Upper lobe of left lung (tissue), 6 donors: ENCODE results near the gene KLC1. TPM values are rescaled to one million over a fixed set of nuclear protein-coding genes. Genes with fewer than 3 reads are reported as not detected.

Experiments used
- ATAC-seq, 2 donors: fragments of 200-7000 bp; cut with Tn5 transposase; one replicate each; pipeline ENCODE4 v1.9.1; 2022; ENCODE audit warnings: mild to moderate bottlenecking in 2 of 2, moderate library complexity in 2 of 2; ENCODE audit not compliant: low FRiP score in 2 of 2
- DNase-seq, 2 donors: peaks; one replicate each; pipeline ENCODE4 v3.0.0-alpha.2; 2019 to 2020
- H3K27ac ChIP-seq, 4 donors: fragments of 200-600 bp; sonication (generic); one replicate each; pipeline ENCODE4 v1.5.1; 2016 to 2019
- H3K27me3 ChIP-seq, 4 donors: fragments of 200-600 bp; sonication (generic); one replicate each; pipeline ENCODE4 v1.5.1; 2017 to 2019
- H3K36me3 ChIP-seq, 4 donors: fragments of 200-600 bp; sonication (generic); one replicate each; pipeline ENCODE4 v1.5.1; 2016 to 2019
- H3K4me1 ChIP-seq, 4 donors: fragments of 200-600 bp; sonication (generic); one replicate each; pipeline ENCODE4 v1.5.1; 2018 to 2019
- H3K4me3 ChIP-seq, 4 donors: fragments of 200-600 bp; sonication (generic); one replicate each; pipeline ENCODE4 v1.5.1; 2017 to 2019; ENCODE audit warnings: mild to moderate bottlenecking in 2 of 4, moderate library complexity in 1 of 4
- H3K9me3 ChIP-seq, 4 donors: fragments of 200-600 bp; sonication (generic); one replicate each; pipeline ENCODE4 v1.5.1; 2018 to 2019
- EP300 ChIP-seq, 4 donors: sonication (generic); formaldehyde crosslinking; IDR thresholded peaks; one replicate each; pipeline ENCODE4 v1.5.1; 2017; ENCODE audit warnings: antibody characterized with exemption in 4 of 4, control low read depth in 2 of 4
- POLR2A ChIP-seq, 4 donors: fragments of 450-650 bp; IDR thresholded peaks; one replicate each; pipeline ENCODE4 v1.5.1; 2016 to 2017; ENCODE audit warnings: antibody characterized with exemption in 4 of 4, mild to moderate bottlenecking in 2 of 4
- POLR2AphosphoS5 ChIP-seq, 2 donors: sonication (generic); formaldehyde crosslinking; IDR thresholded peaks; one replicate each; pipeline ENCODE4 v1.5.1; 2017; ENCODE audit warnings: antibody characterized with exemption in 2 of 2
- WGBS, 2 donors: methylation state at CpG; one replicate each; pipeline ENCODE4 v1.1.5; 2017 to 2018; 5-methylcytosine and 5-hydroxymethylcytosine counted together
- total RNA-seq, 6 donors: library from RNA; depleted of rRNA in 4 of 6; stranded (reverse); fragments of >200 nt in 4 of 6; gene quantifications; one replicate each; pipeline versions ENCODE4 v1.1.0 to v1.2.1, GENCODE V29; 2016 to 2021
- TF ChIP-seq, protein P1 (sequence below), 6 experiments: fragments of 450-650 bp in 4 of 6; fragments of 200-600 bp in 2 of 6; sonication (generic) in 2 of 6; IDR thresholded peaks; one replicate each; pipeline ENCODE4 v1.5.1; 2016 to 2019; ENCODE audit warnings: antibody characterized with exemption in 6 of 6
- donor health status: DM: no; HTN: no; CAD: no; lungs with moderate emphysema.
- donor health status: DM: no; HTN: yes; CAD: no; lungs with severe emphysema.

Gene KLC1
- total RNA-seq, 6 donors from 2014 or later, result 175 to 614 (median 267) TPM

DNA sequence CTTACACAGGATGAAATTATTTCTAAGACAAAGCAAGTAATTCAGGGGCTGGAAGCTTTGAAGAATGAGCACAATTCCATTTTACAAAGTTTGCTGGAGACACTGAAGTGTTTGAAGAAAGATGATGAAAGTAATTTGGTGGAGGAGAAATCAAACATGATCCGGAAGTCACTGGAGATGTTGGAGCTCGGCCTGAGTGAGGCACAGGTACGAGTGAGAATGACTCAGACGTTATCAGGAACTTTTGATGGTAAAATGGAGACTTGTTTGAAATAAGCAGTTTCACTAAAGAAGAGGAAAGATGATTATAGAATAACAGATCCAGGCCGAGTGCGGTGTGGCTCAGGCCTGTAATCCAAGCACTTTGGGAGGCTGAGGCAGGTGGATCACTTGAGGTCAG, 25.6 kb downstream of the KLC1 start:
- Histone ChIP-seq H3K4me1 (peaks cover 30 to 68% (median 50%) of the 10 kb centered on the region in 4 donors), H3K27ac (peak overlapping the region; percentile 8 to 71 (median 42)), H3K4me3 (no peak overlapping the region), H3K9me3 (no peaks in the 10 kb centered on the region), H3K36me3 (peaks cover 21 to 51% (median 46%) of the 10 kb centered on the region in 4 donors), H3K27me3 (no peaks in the 10 kb centered on the region)
- DNase-seq (peak in 1 of 2 donors; percentile 34), ATAC-seq (no peak)
- 63 to 64% methylated on average over 6 of the region's 6 CpGs for WGBS, 2 donors
- no peak for TF ChIP-seq EP300 (IDR thresholded peaks at IDR 0.05)
- TF ChIP-seq POLR2A (IDR thresholded peaks at IDR 0.05), result no peak
- TF ChIP-seq, protein P1, sequence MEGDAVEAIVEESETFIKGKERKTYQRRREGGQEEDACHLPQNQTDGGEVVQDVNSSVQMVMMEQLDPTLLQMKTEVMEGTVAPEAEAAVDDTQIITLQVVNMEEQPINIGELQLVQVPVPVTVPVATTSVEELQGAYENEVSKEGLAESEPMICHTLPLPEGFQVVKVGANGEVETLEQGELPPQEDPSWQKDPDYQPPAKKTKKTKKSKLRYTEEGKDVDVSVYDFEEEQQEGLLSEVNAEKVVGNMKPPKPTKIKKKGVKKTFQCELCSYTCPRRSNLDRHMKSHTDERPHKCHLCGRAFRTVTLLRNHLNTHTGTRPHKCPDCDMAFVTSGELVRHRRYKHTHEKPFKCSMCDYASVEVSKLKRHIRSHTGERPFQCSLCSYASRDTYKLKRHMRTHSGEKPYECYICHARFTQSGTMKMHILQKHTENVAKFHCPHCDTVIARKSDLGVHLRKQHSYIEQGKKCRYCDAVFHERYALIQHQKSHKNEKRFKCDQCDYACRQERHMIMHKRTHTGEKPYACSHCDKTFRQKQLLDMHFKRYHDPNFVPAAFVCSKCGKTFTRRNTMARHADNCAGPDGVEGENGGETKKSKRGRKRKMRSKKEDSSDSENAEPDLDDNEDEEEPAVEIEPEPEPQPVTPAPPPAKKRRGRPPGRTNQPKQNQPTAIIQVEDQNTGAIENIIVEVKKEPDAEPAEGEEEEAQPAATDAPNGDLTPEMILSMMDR (IDR thresholded peaks at IDR 0.05), result no peak
- no peak for TF ChIP-seq POLR2AphosphoS5 (IDR thresholded peaks at IDR 0.05)

DNA sequence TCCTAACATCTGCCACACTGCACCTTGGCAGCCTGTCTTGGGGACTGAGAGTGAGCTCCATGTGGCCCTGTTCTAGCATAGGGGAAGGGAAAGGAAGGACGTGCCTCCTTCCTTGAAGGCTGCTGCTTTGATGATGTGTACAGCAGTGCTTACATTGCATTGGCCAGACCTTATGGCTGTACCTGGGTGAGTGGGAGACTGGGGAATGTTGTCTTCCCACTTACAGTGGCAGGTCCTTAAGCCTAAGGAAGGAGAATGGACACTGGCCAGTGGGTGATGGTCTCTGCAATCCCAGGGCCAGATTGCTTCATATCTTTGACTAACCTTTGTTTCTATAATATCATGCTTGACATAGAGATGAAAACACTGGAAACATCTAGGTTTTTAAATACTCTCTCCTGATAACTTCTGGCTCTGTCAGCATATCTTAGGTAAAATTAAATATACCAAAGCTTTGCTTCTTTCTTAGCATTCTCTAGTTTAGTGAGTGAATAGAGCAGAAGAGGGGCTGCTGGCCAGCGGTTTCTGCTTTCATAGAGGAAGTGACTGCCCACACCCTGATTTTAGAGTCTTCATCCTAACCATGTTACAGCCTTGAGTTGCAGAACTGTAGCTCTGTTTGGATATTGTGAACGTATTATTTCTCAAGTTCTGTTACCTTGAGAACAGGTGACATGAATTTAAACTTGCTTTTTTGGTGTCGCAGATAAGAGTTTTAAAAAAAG, 27.2 kb downstream of the KLC1 start:
- Histone ChIP-seq H3K4me1 (peaks cover 30 to 62% (median 48%) of the 10 kb centered on the region in 4 donors), H3K9me3 (no peaks in the 10 kb centered on the region), H3K27ac (peak overlapping the region in 3 of 4 donors; percentile 10 to 57 (median 32)), H3K27me3 (no peaks in the 10 kb centered on the region), H3K36me3 (peaks cover 21 to 67% (median 62%) of the 10 kb centered on the region in 4 donors), H3K4me3 (no peak overlapping the region)
- no peak for TF ChIP-seq POLR2A (IDR thresholded peaks at IDR 0.05)
- TF ChIP-seq POLR2AphosphoS5 (IDR thresholded peaks at IDR 0.05), result no peak
- peak in 1 of 2 donors; percentile 69 for ATAC-seq
- peak in 1 of 2 donors; percentile 47 for DNase-seq
- WGBS, 2 donors, result 54 to 87% methylated on average over 3 to 4 of the region's 4 CpGs

DNA sequence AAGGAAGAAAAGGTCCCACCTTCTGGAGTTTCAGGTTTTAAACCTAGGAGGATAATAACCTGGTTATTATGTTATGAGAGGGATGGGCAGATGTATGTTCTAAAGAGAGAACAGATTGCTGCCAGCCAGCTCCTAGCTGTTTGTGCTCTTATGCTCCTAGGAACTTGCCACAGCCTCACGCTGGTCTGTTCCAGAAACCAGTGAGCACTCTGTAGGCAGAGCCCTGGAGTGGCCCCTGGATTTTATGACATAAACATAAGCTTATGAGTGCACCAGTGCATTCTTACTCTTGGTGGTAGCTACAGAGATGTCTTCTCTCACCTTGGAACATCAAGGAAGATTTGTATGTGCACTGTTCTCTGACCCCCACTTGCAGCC, 27.7 kb downstream of the KLC1 start:
- WGBS, 2 donors, result 67% methylated on average over 1 of the region's 1 CpG; no CpG with 5 or more reads in 1 of the 2 donors
- no peak overlapping the region for H3K4me3 ChIP-seq
- DNase-seq (no peak), ATAC-seq (no peak)
- peaks cover 21 to 72% (median 67%) of the 10 kb centered on the region in 4 donors for H3K36me3 ChIP-seq
- TF ChIP-seq, protein P1 (IDR thresholded peaks at IDR 0.05), result no peak
- TF ChIP-seq EP300 (IDR thresholded peaks at IDR 0.05) (no peak), POLR2AphosphoS5 (IDR thresholded peaks at IDR 0.05) (no peak), POLR2A (IDR thresholded peaks at IDR 0.05) (no peak)
- no peaks in the 10 kb centered on the region for H3K9me3 ChIP-seq
- no peak overlapping the region for H3K27ac ChIP-seq
- no peaks in the 10 kb centered on the region for H3K27me3 ChIP-seq
- H3K4me1 ChIP-seq, result peaks cover 30 to 58% (median 45%) of the 10 kb centered on the region in 4 donors

DNA sequence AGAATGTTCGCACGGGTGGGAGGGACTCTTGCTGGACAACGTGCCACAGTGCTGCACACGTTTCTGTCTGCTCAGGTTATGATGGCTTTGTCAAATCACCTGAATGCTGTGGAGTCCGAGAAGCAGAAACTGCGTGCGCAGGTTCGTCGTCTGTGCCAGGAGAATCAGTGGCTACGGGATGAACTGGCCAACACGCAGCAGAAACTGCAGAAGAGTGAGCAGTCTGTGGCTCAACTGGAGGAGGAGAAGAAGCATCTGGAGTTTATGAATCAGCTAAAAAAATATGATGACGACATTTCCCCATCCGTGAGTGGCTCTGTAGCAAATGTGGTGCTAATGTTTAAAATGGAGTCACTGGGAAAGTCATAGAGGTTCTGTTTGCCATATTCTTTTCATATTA, 28.5 kb downstream of the KLC1 start:
- Histone ChIP-seq H3K36me3 (peaks cover 21 to 80% (median 73%) of the 10 kb centered on the region in 4 donors), H3K27ac (peak overlapping the region in 2 of 4 donors; percentile 15 to 36), H3K4me1 (peaks cover 26 to 51% (median 38%) of the 10 kb centered on the region in 4 donors), H3K9me3 (no peaks in the 10 kb centered on the region), H3K4me3 (no peak overlapping the region), H3K27me3 (no peaks in the 10 kb centered on the region)
- WGBS, 2 donors, result 80 to 93% methylated on average over 13 of the region's 13 CpGs
- ATAC-seq, result peak in 1 of 2 donors; percentile 75
- TF ChIP-seq, protein P1 (IDR thresholded peaks at IDR 0.05), result no peak
- no peak for TF ChIP-seq POLR2A (IDR thresholded peaks at IDR 0.05)
- no peak for TF ChIP-seq EP300 (IDR thresholded peaks at IDR 0.05)
- TF ChIP-seq POLR2AphosphoS5 (IDR thresholded peaks at IDR 0.05), result no peak
- no peak for DNase-seq

DNA sequence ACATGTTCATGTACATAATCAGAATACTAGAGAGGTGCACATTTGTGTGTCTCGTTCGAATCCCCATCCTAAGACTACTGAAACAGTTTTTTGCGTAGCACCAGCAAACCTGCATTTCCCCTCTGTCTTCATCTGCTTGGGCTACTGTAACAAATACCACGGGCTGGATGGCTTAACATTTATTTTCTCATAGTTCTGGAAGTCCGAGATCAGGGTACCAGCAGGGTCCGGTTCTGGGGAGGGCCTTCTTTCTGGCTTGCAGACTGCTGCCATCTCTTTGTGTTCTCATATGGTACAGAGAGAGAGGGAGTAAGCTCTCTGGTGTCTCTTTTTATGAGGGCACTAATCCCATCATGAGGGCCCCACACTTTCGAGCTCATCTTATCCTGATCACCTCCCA, 30.6 kb downstream of the KLC1 start:
- H3K4me3 ChIP-seq, result no peak overlapping the region
- H3K9me3 ChIP-seq, result no peaks in the 10 kb centered on the region
- no peaks in the 10 kb centered on the region for H3K27me3 ChIP-seq
- TF ChIP-seq POLR2A (IDR thresholded peaks at IDR 0.05), result no peak
- TF ChIP-seq POLR2AphosphoS5 (IDR thresholded peaks at IDR 0.05), result no peak
- TF ChIP-seq, protein P1 (IDR thresholded peaks at IDR 0.05), result no peak
- no peak for TF ChIP-seq EP300 (IDR thresholded peaks at IDR 0.05)
- no peak for DNase-seq
- peaks cover 31 to 99% (median 84%) of the 10 kb centered on the region in 4 donors for H3K36me3 ChIP-seq
- no peak for ATAC-seq
- H3K27ac ChIP-seq, result no peak overlapping the region
- peaks cover 26 to 45% (median 32%) of the 10 kb centered on the region in 4 donors for H3K4me1 ChIP-seq
- 95 to 96% methylated on average over 7 of the region's 7 CpGs for WGBS, 2 donors
